ENCODE results near the gene PLCB1. TPM values are rescaled to one million over a fixed set of nuclear protein-coding genes. Genes with fewer than 3 reads are reported as not detected.

The PLCB1 gene
- total and polyA plus RNA-seq, 2 donors (not counting 3 experiments of a cell fraction or from before 2014, with no cell fraction given): 10.2 to 53.4 TPM

DNA sequence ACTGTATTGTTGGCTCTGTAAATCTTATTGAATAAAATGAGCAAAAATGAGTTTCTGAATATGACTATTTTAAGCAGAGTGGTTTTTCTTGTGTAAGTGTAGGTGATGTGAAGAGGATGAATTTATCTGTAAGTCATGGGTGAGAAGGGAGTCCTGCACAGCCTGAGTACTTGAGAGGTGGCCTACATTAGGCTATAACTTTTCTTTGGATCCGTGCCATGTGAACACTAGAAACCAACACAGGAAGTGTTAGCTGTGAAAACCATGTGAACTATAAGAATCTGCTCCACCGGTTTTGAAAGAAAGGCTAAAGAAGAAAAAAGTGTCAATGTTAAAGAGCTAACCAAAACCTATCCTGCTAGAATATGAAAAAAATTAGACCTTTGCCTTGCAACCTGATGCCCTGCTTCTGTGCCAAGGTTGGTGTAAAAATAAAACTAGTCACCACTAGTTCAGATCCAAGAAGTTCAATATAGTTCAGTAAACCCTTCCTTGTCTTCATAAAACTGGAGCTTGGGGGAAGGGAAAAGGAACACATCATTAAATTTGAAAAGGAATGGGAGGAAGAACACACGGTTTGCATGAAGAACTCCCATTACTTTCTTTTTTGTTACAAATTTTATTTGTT is 21.3 kb downstream of the PLCB1 start:
- H3K4me2 ChIP-seq (ENCODE audit: insufficient read depth, low read length): peak overlapping the region; percentile 75
- no peak for TF ChIP-seq FOS (IDR thresholded peaks at IDR 0.05; ENCODE audit: borderline replicate concordance, insufficient read depth, low read length)
- no peak for TF ChIP-seq CTCF (IDR thresholded peaks at IDR 0.05; ENCODE audit: extremely low read depth in 1 of 2, insufficient read depth in 1 of 2, low read depth in 1 of 2, low read length in 2 of 2)
- TF ChIP-seq EZH2 (IDR thresholded peaks at IDR 0.05; ENCODE audit: borderline replicate concordance, low read depth, low read length, severe bottlenecking): no peak
- CTCF ChIA-PET: interaction anchor here (0.7 to 1.9 kb wide), 6 partner anchors 9 to 569 kb away, joined by 3 to 4 read pairs (median 4); no protein-coding TSS in a partner anchor
- peak overlapping the region; percentile 8 for H3K9ac ChIP-seq (replicated peaks; ENCODE audit: extremely low read depth, insufficient read depth, low read length)
- intact Hi-C loops (cut with micrococcal nuclease) (loop anchor here (5.0 kb wide), 2 partner anchors 54 to 104 kb away; no protein-coding TSS in a partner anchor), dilution Hi-C loops (cut with MboI; ENCODE audit: extremely low pct_ligation_motif_present, low sequenced_read_pairs) (no loop called here)
- H3K4me3 ChIP-seq (replicated peaks in 1 of 3; ENCODE audit: insufficient read depth in 1 of 3, low read depth in 1 of 3, low read length in 3 of 3): peak overlapping the region in 1 of 3 experiments; percentile 5
- BruUV-seq (replicated peaks): no TSS peak
- H3K36me3 ChIP-seq (ENCODE audit: control insufficient read depth in 2 of 2, extremely low read depth in 1 of 2, insufficient read depth in 2 of 2, low read length in 2 of 2): no peaks in the 10 kb centered on the region
- H4K20me1 ChIP-seq (replicated peaks; ENCODE audit: control insufficient read depth, extremely low read depth, insufficient read depth, low read length): no peaks in the 10 kb centered on the region
- POLR2A ChIA-PET: no interaction called here
- peak; percentile 54 for FAIRE-seq
- H3K4me1 ChIP-seq (ENCODE audit: control insufficient read depth, extremely low read depth, insufficient read depth, low read length): peaks cover 90% of the 10 kb centered on the region
- H3K79me2 ChIP-seq (ENCODE audit: control insufficient read depth, insufficient read depth, low read length): peaks cover 16% of the 10 kb centered on the region
- DNase-seq (ENCODE audit: low read depth, low spot score): peak; percentile 88
- peak overlapping the region; percentile 71 for H3K27ac ChIP-seq (ENCODE audit: insufficient read depth, low read depth, low read length)
- no peak overlapping the region for H2AFZ ChIP-seq (ENCODE audit: low read depth, low read length)
- no peaks in the 10 kb centered on the region for H3K9me3 ChIP-seq (replicated peaks; ENCODE audit: control insufficient read depth, insufficient read depth, low read length)
- no peaks in the 10 kb centered on the region for H3K27me3 ChIP-seq (ENCODE audit: control insufficient read depth in 2 of 2, insufficient read depth in 2 of 2, low read length in 2 of 2)
- no peaks in the 10 kb centered on the region for H3K9me1 ChIP-seq (replicated peaks; ENCODE audit: control insufficient read depth, extremely low read depth, insufficient read depth, low read length)

DNA sequence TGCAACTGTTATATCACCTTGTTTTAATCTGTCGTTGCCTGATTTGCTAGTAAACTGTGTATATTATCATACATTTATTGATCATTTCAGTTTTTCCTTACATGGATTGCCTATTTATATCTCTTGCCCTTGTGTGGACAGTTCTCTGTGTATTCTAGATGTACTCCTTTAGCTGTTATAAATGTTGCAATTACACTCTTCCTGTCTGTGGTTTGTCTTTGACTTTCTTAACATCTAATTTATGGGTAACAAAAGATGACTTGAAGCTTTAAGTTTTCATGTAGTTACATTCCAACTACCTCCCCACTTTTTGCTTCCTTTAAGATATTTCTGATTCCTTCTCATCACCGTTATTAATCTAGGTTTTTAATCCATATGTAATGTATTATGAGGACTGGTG is 22.6 kb downstream of the PLCB1 start:
- no peak for FAIRE-seq
- POLR2A ChIA-PET: no interaction called here

More for the DNA sequence above, 22.6 kb downstream of the PLCB1 start:
- Histone ChIP-seq H3K9ac (replicated peaks; ENCODE audit: extremely low read depth, insufficient read depth, low read length) (no peak overlapping the region), H3K4me3 (replicated peaks in 1 of 3; ENCODE audit: insufficient read depth in 1 of 3, low read depth in 1 of 3, low read length in 3 of 3) (no peak overlapping the region), H3K4me1 (ENCODE audit: control insufficient read depth, extremely low read depth, insufficient read depth, low read length) (peaks cover 79% of the 10 kb centered on the region), H3K9me3 (replicated peaks; ENCODE audit: control insufficient read depth, insufficient read depth, low read length) (no peaks in the 10 kb centered on the region), H3K27ac (ENCODE audit: insufficient read depth, low read depth, low read length) (peak overlapping the region; percentile 45), H2AFZ (ENCODE audit: low read depth, low read length) (no peak overlapping the region), H4K20me1 (replicated peaks; ENCODE audit: control insufficient read depth, extremely low read depth, insufficient read depth, low read length) (no peaks in the 10 kb centered on the region), H3K36me3 (ENCODE audit: control insufficient read depth in 2 of 2, extremely low read depth in 1 of 2, insufficient read depth in 2 of 2, low read length in 2 of 2) (no peaks in the 10 kb centered on the region), H3K4me2 (ENCODE audit: insufficient read depth, low read length) (no peak overlapping the region), H3K9me1 (replicated peaks; ENCODE audit: control insufficient read depth, extremely low read depth, insufficient read depth, low read length) (no peaks in the 10 kb centered on the region), H3K79me2 (ENCODE audit: control insufficient read depth, insufficient read depth, low read length) (peaks cover 12% of the 10 kb centered on the region), H3K27me3 (ENCODE audit: control insufficient read depth in 2 of 2, insufficient read depth in 2 of 2, low read length in 2 of 2) (no peaks in the 10 kb centered on the region)
- intact Hi-C loops (cut with micrococcal nuclease) (loop anchor here (5.0 kb wide), 2 partner anchors 53 to 103 kb away; no protein-coding TSS in a partner anchor), dilution Hi-C loops (cut with MboI; ENCODE audit: extremely low pct_ligation_motif_present, low sequenced_read_pairs) (no loop called here)
- CTCF ChIA-PET: interaction anchor here (1.4 kb wide), 1 partner anchor 111 kb away, joined by 6 read pairs; no protein-coding TSS in a partner anchor
- no TSS peak for BruUV-seq (replicated peaks)
- TF ChIP-seq, protein P1, sequence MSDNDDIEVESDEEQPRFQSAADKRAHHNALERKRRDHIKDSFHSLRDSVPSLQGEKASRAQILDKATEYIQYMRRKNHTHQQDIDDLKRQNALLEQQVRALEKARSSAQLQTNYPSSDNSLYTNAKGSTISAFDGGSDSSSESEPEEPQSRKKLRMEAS (IDR thresholded peaks at IDR 0.05; ENCODE audit: insufficient read depth, insufficient read length): no peak
- TF ChIP-seq MYC (IDR thresholded peaks at IDR 0.05; ENCODE audit: low read depth, low read length) (no peak), GATA2 (IDR thresholded peaks at IDR 0.05; ENCODE audit: insufficient read depth, insufficient read length, low read depth, low read length) (no peak), POLR2A (IDR thresholded peaks at IDR 0.05; ENCODE audit: low read depth, low read length) (no peak), POLR2AphosphoS5 (IDR thresholded peaks at IDR 0.05; ENCODE audit: insufficient read depth, low read depth, low read length) (no peak), EZH2 (IDR thresholded peaks at IDR 0.05; ENCODE audit: borderline replicate concordance, low read depth, low read length, severe bottlenecking) (no peak), JUN (IDR thresholded peaks at IDR 0.05; ENCODE audit: borderline replicate concordance, insufficient read depth, insufficient read length, low read depth) (no peak), CTCF (IDR thresholded peaks at IDR 0.05; ENCODE audit: extremely low read depth in 1 of 2, insufficient read depth in 1 of 2, low read depth in 1 of 2, low read length in 2 of 2) (no peak), FOS (IDR thresholded peaks at IDR 0.05; ENCODE audit: borderline replicate concordance, insufficient read depth, low read length) (no peak)
- no peak for DNase-seq (ENCODE audit: low read depth, low spot score)
